Motor neuron (in vitro differentiated cells): ENCODE measurements around the gene EED. TPM values are rescaled to one million over a fixed set of nuclear protein-coding genes. Genes with fewer than 3 reads are reported as not detected.

Experiments used
- ATAC-seq, 8 experiments: fragments of 200-7000 bp; cut with Tn5 transposase; replicated peaks in 6 of 8; 2 replicates each; pipeline ENCODE4 v1.8.0; 2021; ENCODE audit warnings: mild to moderate bottlenecking in 8 of 8, moderate library complexity in 8 of 8
- H3K27ac ChIP-seq, 2 donors: fragments of 250-450 bp; sonication (Bioruptor Pico); 2 replicates each; pipeline ENCODE4 v1.9.0; 2021; ENCODE audit warnings: antibody characterized with exemption in 2 of 2, mild to moderate bottlenecking in 2 of 2, moderate library complexity in 1 of 2
- H3K4me1 ChIP-seq, 2 donors: fragments of 250-450 bp; sonication (Bioruptor Pico); replicated peaks in 1 of 2; 2 replicates each; pipeline ENCODE4 v1.6.1; 2021; ENCODE audit warnings: antibody characterized with exemption in 2 of 2, mild to moderate bottlenecking in 2 of 2, moderate library complexity in 1 of 2
- H3K4me3 ChIP-seq, 5 donors: fragments of 250-450 bp; sonication (Bioruptor Pico); 2 replicates each; pipeline ENCODE4 v1.9.0; 2021; ENCODE audit warnings: antibody characterized with exemption in 5 of 5, mild to moderate bottlenecking in 5 of 5, moderate library complexity in 4 of 5
- WGBS, 10 experiments: fragments of 450-650 bp; shearing (Covaris generic); methylation state at CpG; one replicate each; pipeline ENCODE4 v1.0.0; 2022; 5-methylcytosine and 5-hydroxymethylcytosine counted together
- in situ Hi-C, 9 experiments: fragments of 400-800 bp; cut with MboI; loops; one replicate each; pipeline ENCODE4 v1.15.0; 2021; ENCODE audit warnings: low sequenced_read_pairs in 9 of 9, low pct_unique_long_range_greater_than_20kb in 2 of 9; ENCODE audit not compliant: unreplicated experiment in 9 of 9
- total RNA-seq, 8 experiments: library from RNA; unstranded; fragments of 300-600 nt; gene quantifications; 2 replicates each; pipeline versions ENCODE4 v1.2.3 to v1.2.4, GENCODE V29; 2022

Gene EED
- 10 to 100 TPM; 11.1 to 36.5 (median 17.0) TPM for total RNA-seq

GRCh38 chr11:86244522-86245368 is at the start of gene EED:
EED (plus strand) TSS chr11:86244753; CDS start chr11:86245230, 477 bp downstream.
- ATAC-seq: peak; percentile 81 to 89 (median 86)

GRCh38 chr11:86194998-86195397 is 49.6 kb upstream of the EED start:
- Histone ChIP-seq H3K4me3 (no peak overlapping the region), H3K27ac (no peak overlapping the region), H3K4me1 (peaks cover 0 to 12% of the 10 kb centered on the region in 2 donors)
- no peak for ATAC-seq
- WGBS, 10 experiments: 60 to 100% (median 80%) methylated on average over 1 to 4 of the region's 18 CpGs; no CpG with 5 or more reads in 3 of the 10 experiments
- in situ Hi-C loops: no loop called here

More at GRCh38 chr11:86244522-86245368, at the start of gene EED:
- peak within 1 kb of the TSS; percentile 83 to 97 (median 92) for H3K4me3 ChIP-seq
- peaks cover 4 to 17% of the 10 kb centered on the region in 2 donors for H3K4me1 ChIP-seq
- peak within 1 kb of the TSS; percentile 99 for H3K27ac ChIP-seq
- in situ Hi-C loops: loop anchor here in 1 of 9 experiments (25.0 kb wide), 1 partner anchor 207 kb away; no protein-coding TSS in a partner anchor
- 0 to 20% (median 0%) methylated on average over 1 to 23 of the region's 64 CpGs; no CpG with 5 or more reads in 1 of the 10 experiments for WGBS, 10 experiments

- WGBS, 10 experiments: 50 to 100% (median 72%) methylated on average over 2 to 6 of the region's 6 CpGs; no CpG with 5 or more reads in 3 of the 10 experiments
- ATAC-seq: peak in 1 of 8 experiments; percentile 22
- in situ Hi-C loops: no loop called here
- Histone ChIP-seq H3K4me1 (peaks cover 0 to 12% of the 10 kb centered on the region in 2 donors), H3K4me3 (no peak overlapping the region), H3K27ac (no peak overlapping the region)
Observed at GRCh38 chr11:86196085-86196696, 48.4 kb upstream of the EED start.

GRCh38 chr11:86196913-86197312 is 47.6 kb upstream of the EED start:
- in situ Hi-C loops: no loop called here
- Histone ChIP-seq H3K4me3 (no peak overlapping the region), H3K27ac (no peak overlapping the region), H3K4me1 (peaks cover 0 to 12% of the 10 kb centered on the region in 2 donors)
- 61 to 100% (median 89%) methylated on average over 2 to 3 of the region's 3 CpGs for WGBS, 10 experiments
- peak in 1 of 8 experiments; percentile 6 for ATAC-seq

- ATAC-seq: no peak
- Histone ChIP-seq H3K4me1 (peaks cover 0 to 10% of the 10 kb centered on the region in 2 donors), H3K4me3 (no peak overlapping the region), H3K27ac (no peak overlapping the region)
- in situ Hi-C loops: no loop called here
Observed at GRCh38 chr11:86197448-86197847, 47.1 kb upstream of the EED start.

GRCh38 chr11:86198139-86198538 is 46.4 kb upstream of the EED start:
- ATAC-seq: no peak
- no peak overlapping the region for H3K27ac ChIP-seq
- H3K4me3 ChIP-seq: no peak overlapping the region
- peaks cover 0 to 4% of the 10 kb centered on the region in 2 donors for H3K4me1 ChIP-seq
- in situ Hi-C loops: no loop called here

GRCh38 chr11:86199354-86199753 is 45.2 kb upstream of the EED start:
- 80 to 100% (median 100%) methylated on average over 1 of the region's 1 CpG; no CpG with 5 or more reads in 1 of the 10 experiments for WGBS, 10 experiments
- H3K27ac ChIP-seq: no peak overlapping the region
- no peaks in the 10 kb centered on the region for H3K4me1 ChIP-seq
- in situ Hi-C loops: no loop called here
- ATAC-seq: no peak
- H3K4me3 ChIP-seq: no peak overlapping the region

GRCh38 chr11:86201371-86201884 is 43.1 kb upstream of the EED start:
- H3K4me1 ChIP-seq: no peaks in the 10 kb centered on the region
- in situ Hi-C loops: loop anchor here in 2 of 9 experiments (25.0 kb wide), 1 partner anchor 164 kb away; no protein-coding TSS in a partner anchor
- H3K4me3 ChIP-seq: no peak overlapping the region
- H3K27ac ChIP-seq: no peak overlapping the region
- ATAC-seq: peak in 3 of 8 experiments; percentile 27 to 46 (median 33)

GRCh38 chr11:86202013-86202336 is 42.6 kb upstream of the EED start:
- H3K4me3 ChIP-seq: no peak overlapping the region
- no peak for ATAC-seq
- H3K4me1 ChIP-seq: no peaks in the 10 kb centered on the region
- in situ Hi-C loops: loop anchor here in 2 of 9 experiments (25.0 kb wide), 1 partner anchor 165 kb away; no protein-coding TSS in a partner anchor
- H3K27ac ChIP-seq: no peak overlapping the region

GRCh38 chr11:86204356-86204755 is 40.2 kb upstream of the EED start:
- Histone ChIP-seq H3K4me3 (no peak overlapping the region), H3K27ac (no peak overlapping the region), H3K4me1 (peaks cover 0 to 3% of the 10 kb centered on the region in 2 donors)
- in situ Hi-C loops: loop anchor here in 2 of 9 experiments (25.0 kb wide), 1 partner anchor 167 kb away; no protein-coding TSS in a partner anchor
- 50 to 100% (median 86%) methylated on average over 1 of the region's 1 CpG; no CpG with 5 or more reads in 1 of the 10 experiments for WGBS, 10 experiments
- peak in 3 of 8 experiments; percentile 10 to 25 (median 11) for ATAC-seq

GRCh38 chr11:86205421-86206336 is 38.9 kb upstream of the EED start:
- in situ Hi-C loops: loop anchor here in 2 of 9 experiments (25.0 kb wide), 1 partner anchor 168 kb away; no protein-coding TSS in a partner anchor
- 61 to 100% (median 91%) methylated on average over 6 to 11 of the region's 11 CpGs for WGBS, 10 experiments
- Histone ChIP-seq H3K4me3 (no peak overlapping the region), H3K4me1 (peaks cover 0 to 3% of the 10 kb centered on the region in 2 donors), H3K27ac (no peak overlapping the region)
- peak in 3 of 8 experiments; percentile 44 to 94 (median 48) for ATAC-seq

GRCh38 chr11:86206337-86206695 is 38.2 kb upstream of the EED start:
- H3K4me3 ChIP-seq: no peak overlapping the region
- peak in 1 of 8 experiments; percentile 44 for ATAC-seq
- no peak overlapping the region for H3K27ac ChIP-seq
- 20 to 100% (median 74%) methylated on average over 1 to 2 of the region's 2 CpGs; no CpG with 5 or more reads in 4 of the 10 experiments for WGBS, 10 experiments
- H3K4me1 ChIP-seq: peaks cover 0 to 3% of the 10 kb centered on the region in 2 donors
- in situ Hi-C loops: loop anchor here in 2 of 9 experiments (25.0 kb wide), 1 partner anchor 169 kb away; no protein-coding TSS in a partner anchor
